GM06990 (cell line): ENCODE results near the gene RPP40.

Source experiments
- DNase-seq: peaks from one replicate; pipeline ENCODE4 v3.0.0-alpha.2; 2011; ENCODE audit not compliant: insufficient read length; ENCODE audit errors: extremely low read depth
- H3K27me3 ChIP-seq: replicated peaks from 2 replicates; pipeline ENCODE4 v1.6.0; 2011; ENCODE audit warnings: low read length; ENCODE audit not compliant: control insufficient read depth, insufficient read depth
- H3K36me3 ChIP-seq: 2 replicates; pipeline ENCODE4 v1.5.1; 2011; ENCODE audit warnings: low read length; ENCODE audit not compliant: control insufficient read depth, insufficient read depth
- H3K4me3 ChIP-seq: replicated peaks from 2 replicates; pipeline ENCODE4 v1.5.1; 2011; ENCODE audit warnings: low read depth, mild to moderate bottlenecking, control low read depth, low read length
- TF ChIP-seq, protein P1 (sequence below): IDR thresholded peaks from 2 replicates; pipeline ENCODE4 v1.5.1; 2011; ENCODE audit warnings: low read length, control low read depth, mild to moderate bottlenecking, inconsistent platforms; ENCODE audit not compliant: insufficient read depth, poor library complexity, severe bottlenecking

RPP40 gene

GRCh38 chr6:4973982-4974745 is 29.7 kb downstream of the RPP40 start:
- H3K4me3 ChIP-seq = no peak overlapping the region
- no peak for DNase-seq
- H3K27me3 ChIP-seq = peaks cover 1% of the 10 kb centered on the region; the same call in 1 of the 2 replicates
- TF ChIP-seq, protein P1, sequence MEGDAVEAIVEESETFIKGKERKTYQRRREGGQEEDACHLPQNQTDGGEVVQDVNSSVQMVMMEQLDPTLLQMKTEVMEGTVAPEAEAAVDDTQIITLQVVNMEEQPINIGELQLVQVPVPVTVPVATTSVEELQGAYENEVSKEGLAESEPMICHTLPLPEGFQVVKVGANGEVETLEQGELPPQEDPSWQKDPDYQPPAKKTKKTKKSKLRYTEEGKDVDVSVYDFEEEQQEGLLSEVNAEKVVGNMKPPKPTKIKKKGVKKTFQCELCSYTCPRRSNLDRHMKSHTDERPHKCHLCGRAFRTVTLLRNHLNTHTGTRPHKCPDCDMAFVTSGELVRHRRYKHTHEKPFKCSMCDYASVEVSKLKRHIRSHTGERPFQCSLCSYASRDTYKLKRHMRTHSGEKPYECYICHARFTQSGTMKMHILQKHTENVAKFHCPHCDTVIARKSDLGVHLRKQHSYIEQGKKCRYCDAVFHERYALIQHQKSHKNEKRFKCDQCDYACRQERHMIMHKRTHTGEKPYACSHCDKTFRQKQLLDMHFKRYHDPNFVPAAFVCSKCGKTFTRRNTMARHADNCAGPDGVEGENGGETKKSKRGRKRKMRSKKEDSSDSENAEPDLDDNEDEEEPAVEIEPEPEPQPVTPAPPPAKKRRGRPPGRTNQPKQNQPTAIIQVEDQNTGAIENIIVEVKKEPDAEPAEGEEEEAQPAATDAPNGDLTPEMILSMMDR = no peak
- no peaks in the 10 kb centered on the region for H3K36me3 ChIP-seq

DNA sequence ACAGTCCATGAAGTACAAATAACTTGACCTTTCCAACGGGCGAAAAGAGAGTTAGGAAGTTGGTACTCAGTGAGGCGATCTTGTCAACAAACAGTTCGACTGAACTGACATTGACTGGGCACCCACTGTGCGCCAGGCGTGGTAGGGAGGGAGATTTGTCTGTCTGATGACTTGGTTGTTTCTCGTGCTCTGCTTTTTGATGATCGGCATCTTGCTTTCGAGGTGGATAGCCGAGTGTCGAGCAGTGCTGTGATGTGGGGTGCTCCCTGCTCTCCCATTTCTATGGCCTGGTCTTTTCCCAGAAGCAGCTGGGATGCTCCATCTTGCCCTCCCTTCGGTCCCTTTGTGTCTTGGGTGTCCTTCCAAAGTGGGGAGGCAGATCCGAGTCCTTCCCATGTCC is 30.4 kb downstream of the RPP40 start:
- H3K27me3 ChIP-seq = peaks cover 1% of the 10 kb centered on the region; the same call in 1 of the 2 replicates
- TF ChIP-seq, protein P1 = no peak

GRCh38 chr6:4972438-4972837 is 31.4 kb downstream of the RPP40 start:
- TF ChIP-seq, protein P1 = no peak
- Histone ChIP-seq H3K4me3 (no peak overlapping the region), H3K27me3 (peaks cover 1% of the 10 kb centered on the region; the same call in 1 of the 2 replicates), H3K36me3 (no peaks in the 10 kb centered on the region)
- DNase-seq = no peak

More for the DNA sequence above, 30.4 kb downstream of the RPP40 start:
- H3K4me3 ChIP-seq = no peak overlapping the region
- H3K36me3 ChIP-seq = no peaks in the 10 kb centered on the region
- DNase-seq = no peak

DNA sequence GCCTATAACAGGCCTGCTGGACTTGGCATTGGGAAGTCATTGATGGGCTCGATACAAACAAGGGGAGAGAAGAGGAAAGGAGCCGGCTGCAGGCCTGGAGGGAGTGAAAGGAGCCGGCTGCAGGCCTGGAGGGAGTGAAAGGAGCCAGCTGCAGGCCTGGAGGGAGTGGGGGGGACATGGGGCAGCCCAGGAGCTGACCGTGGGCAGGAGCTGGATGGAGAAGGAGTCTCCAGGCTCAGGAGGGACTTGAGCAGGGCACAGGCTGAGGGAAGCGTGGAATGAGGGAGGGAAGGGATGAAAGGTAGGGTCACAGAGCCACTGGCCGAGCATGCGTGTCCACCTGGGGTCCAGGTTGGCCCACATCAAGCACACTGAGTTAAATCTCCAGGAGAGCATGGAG is 32.0 kb downstream of the RPP40 start:
- H3K27me3 ChIP-seq = peaks cover 1% of the 10 kb centered on the region; the same call in 1 of the 2 replicates
- DNase-seq = no peak
- H3K36me3 ChIP-seq = no peaks in the 10 kb centered on the region
- TF ChIP-seq, protein P1 = no peak
- H3K4me3 ChIP-seq = no peak overlapping the region

DNA sequence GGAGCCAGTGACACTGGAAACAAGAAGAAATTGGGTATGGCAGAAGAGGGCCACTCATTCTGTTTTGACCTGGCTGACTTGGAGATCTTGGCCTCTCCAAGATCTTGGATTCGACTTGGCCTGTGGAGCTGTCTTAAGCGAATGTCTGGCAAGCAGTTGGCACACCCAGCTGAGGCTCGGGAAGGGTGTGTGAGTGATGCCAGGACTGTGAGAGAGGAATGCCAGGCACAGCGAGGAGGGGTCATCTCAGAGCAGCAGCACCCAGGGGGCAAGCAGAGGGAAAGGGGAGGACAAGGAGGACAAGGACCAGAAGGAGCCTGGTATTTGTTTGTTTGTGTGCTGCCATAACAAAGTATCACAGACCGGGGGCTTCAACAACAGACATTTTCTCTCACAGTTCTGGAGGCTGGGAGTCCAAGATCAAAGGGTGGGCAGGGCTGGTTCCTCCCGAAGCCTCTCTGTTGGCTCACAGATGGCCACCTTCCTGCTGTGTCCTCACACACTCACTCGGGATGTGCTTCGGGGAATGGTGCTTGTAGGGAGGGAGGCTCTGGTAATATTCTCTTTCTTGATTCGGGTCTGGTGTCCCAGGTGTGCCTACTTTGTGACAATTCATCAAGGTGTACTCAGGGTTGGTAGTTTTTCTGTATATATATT is 33.0 kb downstream of the RPP40 start:
- H3K36me3 ChIP-seq = no peaks in the 10 kb centered on the region
- TF ChIP-seq, protein P1 = no peak
- H3K4me3 ChIP-seq = no peak overlapping the region
- DNase-seq = no peak
- H3K27me3 ChIP-seq = peaks cover 1% of the 10 kb centered on the region; the same call in 1 of the 2 replicates
